LNCAP (cell line): ENCODE results near the gene ASS1.

Experiments used
- TF ChIP-seq, protein P1 (sequence below): fragments of 450-650 bp; IDR thresholded peaks from 2 replicates; pipeline ENCODE4 v1.5.1; 2017; ENCODE audit warnings: mild to moderate bottlenecking

Gene ASS1

GRCh38 chr9:130476151-130476730, 31.5 kb downstream of the ASS1 start:
- TF ChIP-seq, protein P1, sequence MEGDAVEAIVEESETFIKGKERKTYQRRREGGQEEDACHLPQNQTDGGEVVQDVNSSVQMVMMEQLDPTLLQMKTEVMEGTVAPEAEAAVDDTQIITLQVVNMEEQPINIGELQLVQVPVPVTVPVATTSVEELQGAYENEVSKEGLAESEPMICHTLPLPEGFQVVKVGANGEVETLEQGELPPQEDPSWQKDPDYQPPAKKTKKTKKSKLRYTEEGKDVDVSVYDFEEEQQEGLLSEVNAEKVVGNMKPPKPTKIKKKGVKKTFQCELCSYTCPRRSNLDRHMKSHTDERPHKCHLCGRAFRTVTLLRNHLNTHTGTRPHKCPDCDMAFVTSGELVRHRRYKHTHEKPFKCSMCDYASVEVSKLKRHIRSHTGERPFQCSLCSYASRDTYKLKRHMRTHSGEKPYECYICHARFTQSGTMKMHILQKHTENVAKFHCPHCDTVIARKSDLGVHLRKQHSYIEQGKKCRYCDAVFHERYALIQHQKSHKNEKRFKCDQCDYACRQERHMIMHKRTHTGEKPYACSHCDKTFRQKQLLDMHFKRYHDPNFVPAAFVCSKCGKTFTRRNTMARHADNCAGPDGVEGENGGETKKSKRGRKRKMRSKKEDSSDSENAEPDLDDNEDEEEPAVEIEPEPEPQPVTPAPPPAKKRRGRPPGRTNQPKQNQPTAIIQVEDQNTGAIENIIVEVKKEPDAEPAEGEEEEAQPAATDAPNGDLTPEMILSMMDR: no peak

- TF ChIP-seq, protein P1: no peak
Measured at GRCh38 chr9:130477564-130477963, 32.8 kb downstream of the ASS1 start.

DNA sequence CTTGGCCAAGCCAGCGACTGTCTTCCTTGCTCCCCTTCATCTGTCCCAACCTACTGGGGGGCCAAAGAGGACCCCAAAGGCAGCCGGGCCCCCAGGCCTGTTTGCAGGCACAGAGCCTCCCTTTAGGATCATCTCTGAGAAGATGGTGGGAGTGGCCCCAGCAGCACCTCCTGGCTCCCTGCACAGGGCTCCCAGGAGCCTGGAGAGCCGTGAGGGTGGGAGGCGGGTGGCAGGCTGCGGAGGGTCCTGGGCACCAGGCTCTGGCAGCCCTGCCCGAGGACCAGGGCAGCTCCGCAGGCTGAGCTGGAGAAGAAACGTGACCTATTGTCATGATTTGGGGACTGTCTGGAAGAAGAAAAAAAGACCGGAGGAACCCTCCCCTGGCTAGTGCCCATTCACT, 33.4 kb downstream of the ASS1 start:
- TF ChIP-seq, protein P1: no peak

GRCh38 chr9:130478736-130479575, 34.2 kb downstream of the ASS1 start:
- TF ChIP-seq, protein P1: no peak

- TF ChIP-seq, protein P1: no peak
Measured at GRCh38 chr9:130479587-130479986, 34.8 kb downstream of the ASS1 start.

DNA sequence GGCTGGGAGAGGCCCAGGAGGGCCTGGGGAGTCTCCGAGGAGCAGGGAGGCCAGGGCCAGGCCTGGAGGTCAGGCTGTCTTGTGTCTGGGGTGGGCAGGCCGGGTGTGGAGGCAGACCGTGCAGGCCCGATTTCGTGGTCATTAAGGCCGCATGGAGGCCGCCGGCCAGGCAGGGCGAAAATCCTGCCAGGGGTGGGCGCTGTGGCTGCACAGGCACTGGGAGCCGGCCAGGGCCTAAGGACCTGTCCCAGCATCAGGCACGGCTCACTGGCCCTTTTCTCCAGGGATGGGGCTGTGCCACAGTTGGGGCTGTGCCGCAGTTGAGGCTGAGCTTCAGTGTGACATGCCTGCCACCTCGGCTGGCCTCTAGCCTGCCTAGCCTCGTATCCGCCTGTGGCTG, 35.9 kb downstream of the ASS1 start:
- TF ChIP-seq, protein P1: no peak; the same call in 1 of the 2 replicates

- TF ChIP-seq, protein P1: no peak
Measured at GRCh38 chr9:130482463-130482862, 37.7 kb downstream of the ASS1 start.
